B cell (primary cell): Measurements from ENCODE around the gene MYH11.

Experiments used
- CTCF ChIP-seq: fragments of 200-600 bp; IDR thresholded peaks from one replicate; pipeline ENCODE4 v1.8.0; 2022; ENCODE audit warnings: antibody characterized with exemption, mild to moderate bottlenecking
- EZH2 ChIP-seq: IDR thresholded peaks from 2 replicates; pipeline ENCODE4 v1.6.1; 2012; ENCODE audit warnings: borderline replicate concordance, low read depth, mild to moderate bottlenecking, moderate library complexity, low read length; ENCODE audit not compliant: insufficient read depth, poor library complexity, severe bottlenecking

- TF ChIP-seq CTCF (no peak), EZH2 (no peak)
These were observed 40.6 kb downstream of the MYH11 start for GRCh38 chr16:15816228-15816627.
